ENCODE results near the gene ADGRL3. TPM values are rescaled to one million over a fixed set of nuclear protein-coding genes. Genes with fewer than 3 reads are reported as not detected.

Gene ADGRL3
- total RNA-seq, 4 donors from 2014 or later = 0.67 to 4.6 (median 1.6) TPM

DNA sequence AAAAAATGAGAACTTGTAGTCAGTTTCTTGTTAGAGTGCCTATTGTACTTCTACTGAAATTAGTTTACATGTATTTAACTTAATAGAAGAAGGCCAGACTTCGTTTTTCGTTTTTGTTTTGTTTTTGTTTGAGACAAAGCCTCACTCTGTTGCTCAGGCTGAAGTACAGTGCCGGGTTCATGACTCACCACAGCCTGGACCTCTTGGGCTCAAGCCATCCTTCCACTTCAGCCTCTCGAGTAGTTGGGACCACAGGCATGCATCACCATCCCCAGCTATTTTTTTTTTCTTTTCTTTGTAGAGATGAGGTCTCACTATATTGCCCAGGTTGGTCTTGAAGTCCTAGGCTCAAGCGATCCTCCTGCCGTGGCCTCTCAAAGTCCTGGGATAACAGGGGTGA is 793.9 kb downstream of the ADGRL3 start:
- H3K27ac ChIP-seq = no peak overlapping the region
- intact Hi-C loops (cut with DNase I) = no loop called here
- DNase-seq = no peak
- no peak overlapping the region for H3K4me3 ChIP-seq (replicated peaks in 1 of 3)
- no peaks in the 10 kb centered on the region for H3K9me3 ChIP-seq
- 77 to 84% methylated on average over 6 of the region's 6 CpGs for WGBS, 2 donors
- H3K36me3 ChIP-seq = no peaks in the 10 kb centered on the region
- H3K4me1 ChIP-seq = no peaks in the 10 kb centered on the region
- no peaks in the 10 kb centered on the region for H3K27me3 ChIP-seq
- TF ChIP-seq, protein P1, sequence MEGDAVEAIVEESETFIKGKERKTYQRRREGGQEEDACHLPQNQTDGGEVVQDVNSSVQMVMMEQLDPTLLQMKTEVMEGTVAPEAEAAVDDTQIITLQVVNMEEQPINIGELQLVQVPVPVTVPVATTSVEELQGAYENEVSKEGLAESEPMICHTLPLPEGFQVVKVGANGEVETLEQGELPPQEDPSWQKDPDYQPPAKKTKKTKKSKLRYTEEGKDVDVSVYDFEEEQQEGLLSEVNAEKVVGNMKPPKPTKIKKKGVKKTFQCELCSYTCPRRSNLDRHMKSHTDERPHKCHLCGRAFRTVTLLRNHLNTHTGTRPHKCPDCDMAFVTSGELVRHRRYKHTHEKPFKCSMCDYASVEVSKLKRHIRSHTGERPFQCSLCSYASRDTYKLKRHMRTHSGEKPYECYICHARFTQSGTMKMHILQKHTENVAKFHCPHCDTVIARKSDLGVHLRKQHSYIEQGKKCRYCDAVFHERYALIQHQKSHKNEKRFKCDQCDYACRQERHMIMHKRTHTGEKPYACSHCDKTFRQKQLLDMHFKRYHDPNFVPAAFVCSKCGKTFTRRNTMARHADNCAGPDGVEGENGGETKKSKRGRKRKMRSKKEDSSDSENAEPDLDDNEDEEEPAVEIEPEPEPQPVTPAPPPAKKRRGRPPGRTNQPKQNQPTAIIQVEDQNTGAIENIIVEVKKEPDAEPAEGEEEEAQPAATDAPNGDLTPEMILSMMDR (IDR thresholded peaks at IDR 0.05) = no peak
- TF ChIP-seq POLR2A (IDR thresholded peaks at IDR 0.05) = no peak

DNA sequence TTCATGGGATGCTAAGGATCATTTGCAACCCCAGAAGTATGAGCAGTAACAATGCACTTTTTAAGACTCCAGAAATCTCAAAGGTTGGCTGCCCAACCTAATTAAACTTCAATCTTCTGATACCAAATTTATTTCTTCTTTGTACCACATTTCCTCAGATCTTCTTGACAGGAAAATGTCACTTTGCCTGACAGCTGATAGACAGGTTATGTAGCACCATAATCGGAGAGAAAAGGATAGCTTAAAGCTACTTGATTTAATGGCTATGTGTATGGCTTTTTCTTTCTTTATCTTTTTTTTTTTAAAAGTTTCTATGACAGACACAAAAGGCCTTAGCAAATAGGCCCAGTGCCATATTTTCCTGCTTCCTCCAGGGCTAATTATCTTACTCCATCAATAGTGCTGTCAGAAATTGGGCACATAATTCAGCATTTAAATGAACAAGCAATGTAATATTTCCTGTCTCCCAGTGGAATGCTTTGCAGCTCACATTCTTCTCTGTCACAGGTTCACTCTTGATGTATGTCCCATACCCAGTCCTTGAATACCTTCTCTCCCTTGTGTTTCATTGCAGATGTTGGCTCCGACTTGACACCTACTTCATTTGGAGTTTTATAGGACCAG is 795.7 kb downstream of the ADGRL3 start:
- intact Hi-C loops (cut with DNase I) = no loop called here
- Histone ChIP-seq H3K27me3 (no peaks in the 10 kb centered on the region), H3K4me1 (no peaks in the 10 kb centered on the region), H3K36me3 (no peaks in the 10 kb centered on the region), H3K9me3 (no peaks in the 10 kb centered on the region), H3K27ac (no peak overlapping the region), H3K4me3 (replicated peaks in 1 of 3) (no peak overlapping the region)
- WGBS, 2 donors = 83 to 89% methylated on average over 2 of the region's 2 CpGs
- TF ChIP-seq, protein P1 (IDR thresholded peaks at IDR 0.05) = no peak
- TF ChIP-seq POLR2A (IDR thresholded peaks at IDR 0.05) = no peak
- no peak for DNase-seq

DNA sequence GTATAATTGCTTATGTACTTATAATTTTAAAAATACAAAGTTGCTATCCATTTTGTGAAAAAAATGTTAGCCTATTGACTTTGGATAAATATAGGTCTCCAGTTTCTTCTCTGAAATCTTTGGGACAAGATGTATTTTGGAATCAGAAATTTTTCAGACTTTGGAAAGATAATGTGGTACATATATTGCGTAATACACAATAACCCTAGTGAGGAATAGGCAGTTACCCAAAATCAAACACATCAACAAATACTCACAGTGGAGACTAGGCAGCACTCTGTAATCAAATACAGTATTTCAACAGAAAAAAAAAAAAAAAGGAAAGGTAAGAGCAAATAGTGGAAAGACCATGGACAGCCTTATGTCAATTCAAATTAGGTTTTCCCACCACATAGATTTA is 796.8 kb downstream of the ADGRL3 start:
- intact Hi-C loops (cut with DNase I) = no loop called here
- H3K9me3 ChIP-seq = no peaks in the 10 kb centered on the region
- 92 to 96% methylated on average over 1 of the region's 1 CpG for WGBS, 2 donors
- no peak for DNase-seq
- no peaks in the 10 kb centered on the region for H3K36me3 ChIP-seq
- H3K27ac ChIP-seq = no peak overlapping the region
- H3K27me3 ChIP-seq = no peaks in the 10 kb centered on the region
- no peaks in the 10 kb centered on the region for H3K4me1 ChIP-seq
- TF ChIP-seq, protein P1 (IDR thresholded peaks at IDR 0.05) = no peak
- TF ChIP-seq POLR2A (IDR thresholded peaks at IDR 0.05) = no peak
- H3K4me3 ChIP-seq (replicated peaks in 1 of 3) = no peak overlapping the region

DNA sequence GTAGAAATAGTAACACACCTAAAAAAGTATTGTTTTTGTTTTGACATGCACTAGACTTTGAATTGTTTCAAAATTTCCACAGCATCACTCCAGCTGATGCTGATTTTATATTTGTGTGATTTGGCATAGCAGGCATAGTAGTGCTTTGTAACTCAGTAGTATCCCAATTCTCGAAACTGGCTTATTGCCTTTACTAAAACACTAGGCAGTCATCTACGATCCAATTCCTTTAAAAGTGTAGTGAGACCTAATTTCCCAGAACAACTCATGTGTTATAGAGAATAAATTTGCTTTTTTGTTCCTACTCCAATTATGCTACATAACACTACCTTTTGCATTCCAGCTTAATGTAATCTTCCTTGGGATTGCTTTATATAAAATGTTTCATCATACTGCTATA is 797.7 kb downstream of the ADGRL3 start:
- 72 to 81% methylated on average over 2 of the region's 2 CpGs for WGBS, 2 donors

GRCh38 chr4:62003695-62004094 is 803.6 kb downstream of the ADGRL3 start:
- 58 to 59% methylated on average over 1 of the region's 1 CpG for WGBS, 2 donors

More for the DNA sequence above, 797.7 kb downstream of the ADGRL3 start:
- intact Hi-C loops (cut with DNase I) = no loop called here
- H3K4me1 ChIP-seq = no peaks in the 10 kb centered on the region
- H3K27ac ChIP-seq = no peak overlapping the region
- TF ChIP-seq, protein P1 (IDR thresholded peaks at IDR 0.05) = no peak
- TF ChIP-seq POLR2A (IDR thresholded peaks at IDR 0.05) = no peak
- H3K9me3 ChIP-seq = no peaks in the 10 kb centered on the region
- H3K36me3 ChIP-seq = no peaks in the 10 kb centered on the region
- no peaks in the 10 kb centered on the region for H3K27me3 ChIP-seq
- DNase-seq = no peak
- H3K4me3 ChIP-seq (replicated peaks in 1 of 3) = no peak overlapping the region

More at GRCh38 chr4:62003695-62004094, 803.6 kb downstream of the ADGRL3 start:
- TF ChIP-seq POLR2A (IDR thresholded peaks at IDR 0.05) = no peak
- TF ChIP-seq, protein P1 (IDR thresholded peaks at IDR 0.05) = no peak
- H3K4me1 ChIP-seq = no peaks in the 10 kb centered on the region
- no peaks in the 10 kb centered on the region for H3K27me3 ChIP-seq
- intact Hi-C loops (cut with DNase I) = no loop called here
- H3K4me3 ChIP-seq (replicated peaks in 1 of 3) = no peak overlapping the region
- H3K27ac ChIP-seq = no peak overlapping the region
- H3K9me3 ChIP-seq = no peaks in the 10 kb centered on the region
- no peak for DNase-seq
- no peaks in the 10 kb centered on the region for H3K36me3 ChIP-seq

All from thyroid gland (tissue), 4 donors.